ENCODE results near the gene PLEKHA6.
"Not testable (repeated sequence)": the region's sequence is repeated elsewhere in the genome, so short reads cannot be mapped to it uniquely, and the experiment has no call there.

PLEKHA6 gene

GRCh38 chr1:204242920-204243319, 116.8 kb downstream of the PLEKHA6 start:
- no peak for DNase-seq (ENCODE audit: low spot score)

GRCh38 chr1:204241914-204242313, 117.8 kb downstream of the PLEKHA6 start:
- DNase-seq (ENCODE audit: low spot score): no peak

GRCh38 chr1:204241050-204241449, 118.7 kb downstream of the PLEKHA6 start:
- no peak for DNase-seq (ENCODE audit: low spot score)

- no peak for DNase-seq (ENCODE audit: low spot score)
Measured at GRCh38 chr1:204240233-204240632, 119.5 kb downstream of the PLEKHA6 start.

- DNase-seq (ENCODE audit: low spot score): not testable (repeated sequence)
Measured at GRCh38 chr1:204239401-204239800, 120.3 kb downstream of the PLEKHA6 start.

- not testable (repeated sequence) for DNase-seq (ENCODE audit: low spot score)
Measured at GRCh38 chr1:204238520-204238919, 121.2 kb downstream of the PLEKHA6 start.

GRCh38 chr1:204237515-204237914, 122.2 kb downstream of the PLEKHA6 start:
- not testable (repeated sequence) for DNase-seq (ENCODE audit: low spot score)

- DNase-seq (ENCODE audit: low spot score): no peak
Measured at GRCh38 chr1:204232526-204232925, 127.2 kb downstream of the PLEKHA6 start.

GRCh38 chr1:204230211-204230610, 129.5 kb downstream of the PLEKHA6 start:
- DNase-seq (ENCODE audit: low spot score): no peak

- no peak for DNase-seq (ENCODE audit: low spot score)
Measured at GRCh38 chr1:204228896-204229295, 130.8 kb downstream of the PLEKHA6 start.

- no peak for DNase-seq (ENCODE audit: low spot score)
Measured at GRCh38 chr1:204227996-204228785, 131.5 kb downstream of the PLEKHA6 start.

- no peak for DNase-seq (ENCODE audit: low spot score)
Measured at GRCh38 chr1:204227351-204227750, 132.4 kb downstream of the PLEKHA6 start.

- DNase-seq (ENCODE audit: low spot score): no peak
Measured at GRCh38 chr1:204225841-204226735, 133.6 kb downstream of the PLEKHA6 start.

- DNase-seq (ENCODE audit: low spot score): no peak
Measured at GRCh38 chr1:204224655-204225054, 135.1 kb downstream of the PLEKHA6 start.

GRCh38 chr1:204223129-204223860, 136.4 kb downstream of the PLEKHA6 start:
- DNase-seq (ENCODE audit: low spot score): peak; percentile 28

GRCh38 chr1:204222764-204223055, 137.0 kb downstream of the PLEKHA6 start:
- DNase-seq (ENCODE audit: low spot score): peak; percentile 29

GRCh38 chr1:204222006-204222763, 137.5 kb downstream of the PLEKHA6 start:
- no peak for DNase-seq (ENCODE audit: low spot score)

GRCh38 chr1:204221271-204221670, 138.5 kb downstream of the PLEKHA6 start:
- DNase-seq (ENCODE audit: low spot score): no peak

GRCh38 chr1:204219971-204220616, 139.6 kb downstream of the PLEKHA6 start:
- no peak for DNase-seq (ENCODE audit: low spot score)

- no peak for DNase-seq (ENCODE audit: low spot score)
Measured at GRCh38 chr1:204218552-204218951, 141.2 kb downstream of the PLEKHA6 start.

- DNase-seq (ENCODE audit: low spot score): no peak
Measured at GRCh38 chr1:204217648-204218000, 142.1 kb downstream of the PLEKHA6 start.
